ENCODE results near the gene IFIT1B. TPM values are rescaled to one million over a fixed set of nuclear protein-coding genes. Genes with fewer than 3 reads are reported as not detected.

The IFIT1B gene
- total RNA-seq, 1 donor from 2014 or later = not detected

GRCh38 chr10:89414146-89414878 lies 36.5 kb downstream of the IFIT1B start, which contains the start of gene IFIT5:
TSS of gene IFIT5 (plus strand) at chr10:89414568. CDS start at chr10:89414799, 231 bp downstream.
- peaks cover 7% of the 10 kb centered on the region for H3K9me3 Mint-ChIP-seq (ENCODE audit: unreplicated experiment)
- peak within 1 kb of the TSS; percentile 98 for H3K4me3 Mint-ChIP-seq (ENCODE audit: unreplicated experiment)
- peak; percentile 81 for DNase-seq
- peak within 1 kb of the TSS; percentile 89 for H3K27ac Mint-ChIP-seq (ENCODE audit: unreplicated experiment)
- H3K4me1 Mint-ChIP-seq (ENCODE audit: low read depth, unreplicated experiment) = peaks cover 7% of the 10 kb centered on the region
- H3K27me3 Mint-ChIP-seq (ENCODE audit: unreplicated experiment) = peaks cover 11% of the 10 kb centered on the region
- TF ChIP-seq, protein P1, sequence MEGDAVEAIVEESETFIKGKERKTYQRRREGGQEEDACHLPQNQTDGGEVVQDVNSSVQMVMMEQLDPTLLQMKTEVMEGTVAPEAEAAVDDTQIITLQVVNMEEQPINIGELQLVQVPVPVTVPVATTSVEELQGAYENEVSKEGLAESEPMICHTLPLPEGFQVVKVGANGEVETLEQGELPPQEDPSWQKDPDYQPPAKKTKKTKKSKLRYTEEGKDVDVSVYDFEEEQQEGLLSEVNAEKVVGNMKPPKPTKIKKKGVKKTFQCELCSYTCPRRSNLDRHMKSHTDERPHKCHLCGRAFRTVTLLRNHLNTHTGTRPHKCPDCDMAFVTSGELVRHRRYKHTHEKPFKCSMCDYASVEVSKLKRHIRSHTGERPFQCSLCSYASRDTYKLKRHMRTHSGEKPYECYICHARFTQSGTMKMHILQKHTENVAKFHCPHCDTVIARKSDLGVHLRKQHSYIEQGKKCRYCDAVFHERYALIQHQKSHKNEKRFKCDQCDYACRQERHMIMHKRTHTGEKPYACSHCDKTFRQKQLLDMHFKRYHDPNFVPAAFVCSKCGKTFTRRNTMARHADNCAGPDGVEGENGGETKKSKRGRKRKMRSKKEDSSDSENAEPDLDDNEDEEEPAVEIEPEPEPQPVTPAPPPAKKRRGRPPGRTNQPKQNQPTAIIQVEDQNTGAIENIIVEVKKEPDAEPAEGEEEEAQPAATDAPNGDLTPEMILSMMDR (IDR thresholded peaks at IDR 0.05; ENCODE audit: partially characterized antibody, unreplicated experiment) = no peak
- no peaks in the 10 kb centered on the region for H3K36me3 Mint-ChIP-seq (ENCODE audit: unreplicated experiment)

GRCh38 chr10:89414879-89415821 lies 37.3 kb downstream of the IFIT1B start:
- H3K4me3 Mint-ChIP-seq (ENCODE audit: unreplicated experiment) = peak overlapping the region; percentile 98
- H3K36me3 Mint-ChIP-seq (ENCODE audit: unreplicated experiment) = no peaks in the 10 kb centered on the region
- peaks cover 7% of the 10 kb centered on the region for H3K9me3 Mint-ChIP-seq (ENCODE audit: unreplicated experiment)
- H3K27ac Mint-ChIP-seq (ENCODE audit: unreplicated experiment) = peak overlapping the region; percentile 85
- peak; percentile 64 for DNase-seq
- peaks cover 11% of the 10 kb centered on the region for H3K27me3 Mint-ChIP-seq (ENCODE audit: unreplicated experiment)
- TF ChIP-seq, protein P1 (IDR thresholded peaks at IDR 0.05; ENCODE audit: partially characterized antibody, unreplicated experiment) = no peak
- H3K4me1 Mint-ChIP-seq (ENCODE audit: low read depth, unreplicated experiment) = peaks cover 7% of the 10 kb centered on the region

GRCh38 chr10:89416465-89416864 lies 38.6 kb downstream of the IFIT1B start:
- peak overlapping the region; percentile 30 for H3K4me3 Mint-ChIP-seq (ENCODE audit: unreplicated experiment)

DNA sequence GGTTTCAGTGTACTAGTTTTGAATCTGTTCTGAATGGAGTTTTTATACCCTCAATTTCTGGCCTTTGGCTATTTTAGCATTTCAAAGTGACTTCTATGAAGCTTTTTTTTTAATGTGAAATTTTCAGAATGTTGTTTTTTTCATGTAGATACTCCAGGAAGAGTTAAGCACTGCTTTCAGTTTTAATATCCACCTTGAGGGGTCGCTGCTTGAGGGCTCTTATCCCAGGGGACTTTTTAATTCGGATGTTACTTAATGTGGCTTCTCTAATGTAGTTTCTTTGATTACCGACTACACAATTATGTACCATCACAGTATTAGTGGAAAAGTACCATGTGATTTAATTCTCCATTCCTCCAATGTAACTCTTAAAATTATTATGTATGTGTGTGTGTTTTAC lies 41.7 kb downstream of the IFIT1B start:
- Mint-ChIP-seq H3K27me3 (ENCODE audit: unreplicated experiment) (peaks cover 7% of the 10 kb centered on the region), H3K36me3 (ENCODE audit: unreplicated experiment) (no peaks in the 10 kb centered on the region), H3K9me3 (ENCODE audit: unreplicated experiment) (peaks cover 7% of the 10 kb centered on the region), H3K4me1 (ENCODE audit: low read depth, unreplicated experiment) (peaks cover 5% of the 10 kb centered on the region), H3K27ac (ENCODE audit: unreplicated experiment) (no peak overlapping the region), H3K4me3 (ENCODE audit: unreplicated experiment) (no peak overlapping the region)
- TF ChIP-seq, protein P1 (IDR thresholded peaks at IDR 0.05; ENCODE audit: partially characterized antibody, unreplicated experiment) = peak; percentile 63
- DNase-seq = no peak

More at GRCh38 chr10:89416465-89416864, 38.6 kb downstream of the IFIT1B start:
- Mint-ChIP-seq H3K36me3 (ENCODE audit: unreplicated experiment) (no peaks in the 10 kb centered on the region), H3K4me1 (ENCODE audit: low read depth, unreplicated experiment) (peaks cover 7% of the 10 kb centered on the region), H3K9me3 (ENCODE audit: unreplicated experiment) (peaks cover 7% of the 10 kb centered on the region), H3K27ac (ENCODE audit: unreplicated experiment) (no peak overlapping the region), H3K27me3 (ENCODE audit: unreplicated experiment) (peaks cover 11% of the 10 kb centered on the region)
- no peak for DNase-seq
- TF ChIP-seq, protein P1 (IDR thresholded peaks at IDR 0.05; ENCODE audit: partially characterized antibody, unreplicated experiment) = no peak
